HG03097 (cell line): ENCODE results near the gene MAST2.
"Not testable (repeated sequence)": the region's sequence is repeated elsewhere in the genome, so short reads cannot be mapped to it uniquely, and the experiment has no call there.

Experiments
- ATAC-seq: cut with Tn5 transposase; IDR thresholded peaks from one replicate; pipeline ENCODE4 v1.9.1; 2021; ENCODE audit not compliant: unreplicated experiment, low FRiP score

Gene MAST2

GRCh38 chr1:46056325-46056724 lies 252.9 kb downstream of the MAST2 start:
- ATAC-seq, result no peak

- not testable (repeated sequence) for ATAC-seq
Observed at GRCh38 chr1:46057215-46057614, 253.8 kb downstream of the MAST2 start.

GRCh38 chr1:46057781-46058180 lies 254.4 kb downstream of the MAST2 start:
- ATAC-seq, result no peak

GRCh38 chr1:46058936-46059335 lies 255.5 kb downstream of the MAST2 start:
- ATAC-seq, result no peak

- ATAC-seq, result no peak
Observed at GRCh38 chr1:46061146-46061545, 257.7 kb downstream of the MAST2 start.

- ATAC-seq, result peak; percentile 45
Observed at GRCh38 chr1:46062651-46063319, 259.4 kb downstream of the MAST2 start.

GRCh38 chr1:46064708-46065107 lies 261.3 kb downstream of the MAST2 start:
- ATAC-seq, result no peak

- ATAC-seq, result no peak
Observed at GRCh38 chr1:46065405-46065804, 262.0 kb downstream of the MAST2 start.

- ATAC-seq, result no peak
Observed at GRCh38 chr1:46067652-46068051, 264.2 kb downstream of the MAST2 start.

- no peak for ATAC-seq
Observed at GRCh38 chr1:46068525-46068924, 265.1 kb downstream of the MAST2 start.

- ATAC-seq, result no peak
Observed at GRCh38 chr1:46070164-46070814, 266.9 kb downstream of the MAST2 start.

GRCh38 chr1:46072975-46073374 lies 269.6 kb downstream of the MAST2 start:
- ATAC-seq, result no peak

GRCh38 chr1:46076343-46076742 lies 272.9 kb downstream of the MAST2 start:
- ATAC-seq, result no peak

- ATAC-seq, result no peak
Observed at GRCh38 chr1:46077644-46078043, 274.2 kb downstream of the MAST2 start.

- ATAC-seq, result no peak
Observed at GRCh38 chr1:46080257-46080656, 276.8 kb downstream of the MAST2 start.

- no peak for ATAC-seq
Observed at GRCh38 chr1:46081206-46081605, 277.8 kb downstream of the MAST2 start.

GRCh38 chr1:46081619-46082018 lies 278.2 kb downstream of the MAST2 start:
- ATAC-seq, result no peak

GRCh38 chr1:46083579-46083978 lies 280.2 kb downstream of the MAST2 start:
- ATAC-seq, result no peak

GRCh38 chr1:46084553-46085451 lies 281.4 kb downstream of the MAST2 start:
- ATAC-seq, result no peak
